ENCODE measurements around the gene CXCR1. TPM values are rescaled to one million over a fixed set of nuclear protein-coding genes. Genes with fewer than 3 reads are reported as not detected.

CXCR1 gene
- total RNA-seq, 1 donor from 2014 or later, result not detected

DNA sequence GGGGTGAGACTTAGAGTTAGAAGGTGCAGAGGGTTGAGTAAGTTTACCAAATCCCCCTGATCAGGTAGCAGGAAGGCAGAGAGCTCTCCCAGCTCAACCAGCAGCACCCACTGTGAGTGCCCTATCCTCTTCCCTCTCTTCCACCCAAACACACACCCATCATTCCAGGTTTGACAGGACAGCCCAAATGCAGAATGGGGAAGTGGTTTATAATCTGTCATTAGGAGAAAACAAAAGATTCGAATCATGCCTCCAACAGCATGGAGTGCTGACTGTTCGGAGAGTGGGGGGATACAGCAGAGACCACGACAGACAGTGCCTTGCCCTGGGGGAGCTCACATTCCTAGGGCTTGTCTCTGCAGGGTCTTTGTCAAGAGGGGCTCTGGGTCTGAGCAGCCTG lies 29.2 kb downstream of the CXCR1 start:
- Mint-ChIP-seq H3K27me3 (ENCODE audit: low read depth, unreplicated experiment) (peaks cover 64% of the 10 kb centered on the region), H3K4me1 (ENCODE audit: low read depth, unreplicated experiment) (no peaks in the 10 kb centered on the region), H3K36me3 (ENCODE audit: low read depth, unreplicated experiment) (no peaks in the 10 kb centered on the region), H3K4me3 (ENCODE audit: unreplicated experiment) (no peak overlapping the region), H3K9me3 (ENCODE audit: unreplicated experiment) (peaks cover 3% of the 10 kb centered on the region), H3K27ac (ENCODE audit: unreplicated experiment) (no peak overlapping the region)
- TF ChIP-seq, protein P1, sequence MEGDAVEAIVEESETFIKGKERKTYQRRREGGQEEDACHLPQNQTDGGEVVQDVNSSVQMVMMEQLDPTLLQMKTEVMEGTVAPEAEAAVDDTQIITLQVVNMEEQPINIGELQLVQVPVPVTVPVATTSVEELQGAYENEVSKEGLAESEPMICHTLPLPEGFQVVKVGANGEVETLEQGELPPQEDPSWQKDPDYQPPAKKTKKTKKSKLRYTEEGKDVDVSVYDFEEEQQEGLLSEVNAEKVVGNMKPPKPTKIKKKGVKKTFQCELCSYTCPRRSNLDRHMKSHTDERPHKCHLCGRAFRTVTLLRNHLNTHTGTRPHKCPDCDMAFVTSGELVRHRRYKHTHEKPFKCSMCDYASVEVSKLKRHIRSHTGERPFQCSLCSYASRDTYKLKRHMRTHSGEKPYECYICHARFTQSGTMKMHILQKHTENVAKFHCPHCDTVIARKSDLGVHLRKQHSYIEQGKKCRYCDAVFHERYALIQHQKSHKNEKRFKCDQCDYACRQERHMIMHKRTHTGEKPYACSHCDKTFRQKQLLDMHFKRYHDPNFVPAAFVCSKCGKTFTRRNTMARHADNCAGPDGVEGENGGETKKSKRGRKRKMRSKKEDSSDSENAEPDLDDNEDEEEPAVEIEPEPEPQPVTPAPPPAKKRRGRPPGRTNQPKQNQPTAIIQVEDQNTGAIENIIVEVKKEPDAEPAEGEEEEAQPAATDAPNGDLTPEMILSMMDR (IDR thresholded peaks at IDR 0.05; ENCODE audit: insufficient read depth, low read depth, low read length), result no peak
- H3K4me3 ChIP-seq (ENCODE audit: insufficient read depth, low read depth, low read length), result no peak overlapping the region
- no peak overlapping the region for H3K4me2 ChIP-seq (ENCODE audit: low read length)
- FAIRE-seq (no peak), DNase-seq (ENCODE audit: low read depth) (no peak)
- H3K9ac ChIP-seq (ENCODE audit: low read length), result no peak overlapping the region
- H2AFZ ChIP-seq (ENCODE audit: low read depth, low read length), result no peak overlapping the region
- no peaks in the 10 kb centered on the region for H3K9me3 ChIP-seq (ENCODE audit: insufficient read depth, low read depth, low read length)
- H3K36me3 ChIP-seq (ENCODE audit: insufficient read depth, low read length), result no peaks in the 10 kb centered on the region
- H3K79me2 ChIP-seq (ENCODE audit: insufficient read depth, low read length), result no peaks in the 10 kb centered on the region
- no peak overlapping the region for H3K27ac ChIP-seq (ENCODE audit: low read depth, low read length)
- no peaks in the 10 kb centered on the region for H3K4me1 ChIP-seq (ENCODE audit: insufficient read depth, low read length)
- H4K20me1 ChIP-seq (ENCODE audit: insufficient read depth, low read length), result no peaks in the 10 kb centered on the region
- peaks cover 24% of the 10 kb centered on the region for H3K27me3 ChIP-seq (ENCODE audit: insufficient read depth, low read length)

DNA sequence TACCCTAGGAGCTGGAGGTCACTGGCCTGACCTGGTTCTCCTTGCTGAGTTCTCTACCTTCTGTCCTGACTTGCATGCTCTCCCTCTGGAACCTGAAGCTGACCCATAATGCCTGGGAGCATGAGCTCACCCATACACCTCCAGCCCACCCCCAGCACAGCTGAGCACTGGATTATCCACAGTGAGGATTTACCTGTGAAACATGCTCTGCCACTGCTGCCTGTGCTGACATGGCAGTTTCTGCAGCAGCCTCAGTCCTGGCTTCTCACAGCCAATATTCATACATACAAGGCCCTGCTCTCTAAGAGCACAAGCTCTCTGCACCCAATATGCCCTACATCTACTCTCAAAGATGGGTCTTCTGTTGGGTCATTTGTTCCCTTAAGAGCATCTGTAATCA lies 35.9 kb downstream of the CXCR1 start:
- no peak overlapping the region for H3K27ac Mint-ChIP-seq (ENCODE audit: unreplicated experiment)
- no peak for FAIRE-seq

DNA sequence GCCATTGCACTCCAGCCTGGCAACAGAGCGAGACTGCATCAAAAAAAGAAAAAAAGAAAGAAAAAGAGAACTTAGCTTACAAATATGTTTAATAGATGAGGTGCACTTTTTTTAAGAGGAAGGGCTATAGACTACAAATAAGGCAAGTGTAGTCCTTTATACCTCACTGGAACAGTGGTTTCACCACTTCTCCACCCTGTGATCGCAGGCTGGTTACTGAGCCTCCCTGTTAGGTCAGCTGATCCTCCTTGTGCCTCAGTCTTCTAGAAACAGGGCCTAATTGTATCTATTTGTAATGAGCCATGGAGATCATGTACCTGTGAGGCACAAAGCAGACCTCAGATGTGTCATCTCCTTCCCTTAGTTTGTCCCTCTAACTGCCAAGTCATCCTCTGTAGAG lies 36.4 kb downstream of the CXCR1 start:
- FAIRE-seq (no peak), DNase-seq (ENCODE audit: low read depth) (no peak)
- H2AFZ ChIP-seq (ENCODE audit: low read depth, low read length), result no peak overlapping the region
- Mint-ChIP-seq H3K36me3 (ENCODE audit: low read depth, unreplicated experiment) (no peaks in the 10 kb centered on the region), H3K27me3 (ENCODE audit: low read depth, unreplicated experiment) (peaks cover 43% of the 10 kb centered on the region), H3K27ac (ENCODE audit: unreplicated experiment) (no peak overlapping the region), H3K4me1 (ENCODE audit: low read depth, unreplicated experiment) (peaks cover 11% of the 10 kb centered on the region), H3K4me3 (ENCODE audit: unreplicated experiment) (no peak overlapping the region), H3K9me3 (ENCODE audit: unreplicated experiment) (no peaks in the 10 kb centered on the region)
- H3K9ac ChIP-seq (ENCODE audit: low read length), result no peak overlapping the region
- no peaks in the 10 kb centered on the region for H3K79me2 ChIP-seq (ENCODE audit: insufficient read depth, low read length)
- H3K36me3 ChIP-seq (ENCODE audit: insufficient read depth, low read length), result no peaks in the 10 kb centered on the region
- H3K4me3 ChIP-seq (ENCODE audit: insufficient read depth, low read depth, low read length), result no peak overlapping the region
- H3K27me3 ChIP-seq (ENCODE audit: insufficient read depth, low read length), result peaks cover 19% of the 10 kb centered on the region
- H3K9me3 ChIP-seq (ENCODE audit: insufficient read depth, low read depth, low read length), result no peaks in the 10 kb centered on the region
- TF ChIP-seq, protein P1 (IDR thresholded peaks at IDR 0.05; ENCODE audit: insufficient read depth, low read depth, low read length), result no peak
- no peak for TF ChIP-seq EZH2 (IDR thresholded peaks at IDR 0.05; ENCODE audit: insufficient read depth, low read length)
- H3K4me2 ChIP-seq (ENCODE audit: low read length), result no peak overlapping the region
- H3K27ac ChIP-seq (ENCODE audit: low read depth, low read length), result no peak overlapping the region
- H3K4me1 ChIP-seq (ENCODE audit: insufficient read depth, low read length), result no peaks in the 10 kb centered on the region
- no peaks in the 10 kb centered on the region for H4K20me1 ChIP-seq (ENCODE audit: insufficient read depth, low read length)

More for the DNA sequence above, 35.9 kb downstream of the CXCR1 start:
- H3K9me3 Mint-ChIP-seq (ENCODE audit: unreplicated experiment), result peaks cover 2% of the 10 kb centered on the region
- DNase-seq (ENCODE audit: low read depth), result no peak
- no peak overlapping the region for H3K4me3 Mint-ChIP-seq (ENCODE audit: unreplicated experiment)
- peaks cover 8% of the 10 kb centered on the region for H3K4me1 Mint-ChIP-seq (ENCODE audit: low read depth, unreplicated experiment)
- Histone ChIP-seq H3K36me3 (ENCODE audit: insufficient read depth, low read length) (no peaks in the 10 kb centered on the region), H3K4me2 (ENCODE audit: low read length) (no peak overlapping the region), H3K9ac (ENCODE audit: low read length) (no peak overlapping the region), H3K27me3 (ENCODE audit: insufficient read depth, low read length) (peaks cover 19% of the 10 kb centered on the region), H2AFZ (ENCODE audit: low read depth, low read length) (no peak overlapping the region), H3K9me3 (ENCODE audit: insufficient read depth, low read depth, low read length) (no peaks in the 10 kb centered on the region), H3K79me2 (ENCODE audit: insufficient read depth, low read length) (no peaks in the 10 kb centered on the region), H4K20me1 (ENCODE audit: insufficient read depth, low read length) (no peaks in the 10 kb centered on the region), H3K4me3 (ENCODE audit: insufficient read depth, low read depth, low read length) (no peak overlapping the region), H3K27ac (ENCODE audit: low read depth, low read length) (no peak overlapping the region), H3K4me1 (ENCODE audit: insufficient read depth, low read length) (no peaks in the 10 kb centered on the region)
- H3K27me3 Mint-ChIP-seq (ENCODE audit: low read depth, unreplicated experiment), result peaks cover 44% of the 10 kb centered on the region
- no peaks in the 10 kb centered on the region for H3K36me3 Mint-ChIP-seq (ENCODE audit: low read depth, unreplicated experiment)
- no peak for TF ChIP-seq EZH2 (IDR thresholded peaks at IDR 0.05; ENCODE audit: insufficient read depth, low read length)
- TF ChIP-seq, protein P1 (IDR thresholded peaks at IDR 0.05; ENCODE audit: insufficient read depth, low read depth, low read length), result no peak

Data from astrocyte (in vitro differentiated cells and primary cell).